GM10248 (cell line): ENCODE results near the gene KIF13A.

ENCODE experiments used
- CTCF ChIA-PET: fragments of 300-600 bp; sonication (Branson Sonifier 250); formaldehyde crosslinking; extraction: SDS; loops from one replicate; lab custom pipeline; 2021; ENCODE audit warnings: antibody characterized with exemption; lab: Yijun Ruan, JAX
- POLR2A ChIA-PET: fragments of 350-650 bp; sonication (Branson Sonifier 250); formaldehyde crosslinking; extraction: SDS; loops from one replicate; lab custom pipeline; 2020; ENCODE audit warnings: antibody characterized with exemption; lab: Yijun Ruan, JAX
- DNase-seq: peaks from one replicate; pipeline ENCODE4 v3.0.0; 2012; ENCODE audit errors: extremely low spot score
- TF ChIP-seq, protein P1 (sequence below): IDR thresholded peaks from 2 replicates; pipeline ENCODE4 v1.5.1; 2012; ENCODE audit warnings: mild to moderate bottlenecking, low read depth; ENCODE audit errors: extremely low read depth, missing control alignments, control extremely low read depth

KIF13A gene

DNA sequence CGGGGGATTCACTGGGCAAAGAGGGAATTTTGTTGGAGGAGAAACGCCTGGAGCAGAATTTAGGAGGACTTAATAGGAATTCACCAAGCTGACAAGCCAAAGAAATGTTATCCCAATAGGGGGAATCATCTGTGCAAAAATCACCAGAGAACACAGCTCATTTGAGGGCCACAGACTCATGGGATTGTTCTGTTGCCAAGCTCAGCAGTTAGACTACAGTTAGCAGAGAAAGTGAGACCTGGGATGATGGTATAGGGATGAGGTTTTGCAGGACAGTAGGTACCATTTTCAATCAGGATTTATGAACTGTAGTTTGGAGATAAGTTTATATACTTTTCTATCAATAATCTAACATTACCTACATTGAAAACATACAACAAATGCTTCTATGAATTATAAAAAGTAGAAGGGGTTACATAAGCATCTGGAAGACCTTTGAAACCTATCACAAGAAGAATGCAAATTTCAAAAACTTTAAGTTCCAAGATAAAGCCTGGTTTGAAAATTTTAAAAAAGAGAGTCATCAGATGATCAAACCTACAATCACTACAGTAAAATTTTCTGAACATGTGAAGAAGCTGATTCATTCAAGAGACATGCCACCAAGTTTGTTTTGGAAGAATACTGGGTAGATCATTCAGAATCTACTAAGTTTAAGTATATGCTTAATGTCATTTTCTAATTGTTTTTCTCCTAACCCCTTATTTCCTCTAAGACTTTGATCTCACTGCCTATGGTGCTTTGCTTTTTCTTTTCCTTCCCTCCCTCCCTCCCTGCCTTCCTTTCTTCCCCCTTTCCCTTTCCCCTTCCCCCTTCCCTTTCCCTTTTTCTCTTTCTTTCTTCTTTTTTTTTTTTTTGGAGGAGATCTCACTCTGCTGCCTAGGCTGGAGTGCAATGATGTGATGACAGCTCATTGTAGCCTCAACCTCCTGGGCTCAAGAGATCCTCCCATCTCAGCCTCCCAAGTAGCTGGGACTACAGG lies 81.5 kb downstream of the KIF13A start:
- TF ChIP-seq, protein P1, sequence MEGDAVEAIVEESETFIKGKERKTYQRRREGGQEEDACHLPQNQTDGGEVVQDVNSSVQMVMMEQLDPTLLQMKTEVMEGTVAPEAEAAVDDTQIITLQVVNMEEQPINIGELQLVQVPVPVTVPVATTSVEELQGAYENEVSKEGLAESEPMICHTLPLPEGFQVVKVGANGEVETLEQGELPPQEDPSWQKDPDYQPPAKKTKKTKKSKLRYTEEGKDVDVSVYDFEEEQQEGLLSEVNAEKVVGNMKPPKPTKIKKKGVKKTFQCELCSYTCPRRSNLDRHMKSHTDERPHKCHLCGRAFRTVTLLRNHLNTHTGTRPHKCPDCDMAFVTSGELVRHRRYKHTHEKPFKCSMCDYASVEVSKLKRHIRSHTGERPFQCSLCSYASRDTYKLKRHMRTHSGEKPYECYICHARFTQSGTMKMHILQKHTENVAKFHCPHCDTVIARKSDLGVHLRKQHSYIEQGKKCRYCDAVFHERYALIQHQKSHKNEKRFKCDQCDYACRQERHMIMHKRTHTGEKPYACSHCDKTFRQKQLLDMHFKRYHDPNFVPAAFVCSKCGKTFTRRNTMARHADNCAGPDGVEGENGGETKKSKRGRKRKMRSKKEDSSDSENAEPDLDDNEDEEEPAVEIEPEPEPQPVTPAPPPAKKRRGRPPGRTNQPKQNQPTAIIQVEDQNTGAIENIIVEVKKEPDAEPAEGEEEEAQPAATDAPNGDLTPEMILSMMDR = no peak
- ChIA-PET POLR2A (no interaction called here), CTCF (interaction anchor here (0.7 to 1.3 kb wide), 3 partner anchors 9 to 18 kb away, joined by 3 to 4 read pairs (median 3); no protein-coding TSS in a partner anchor)
- no peak for DNase-seq

- no peak for DNase-seq
- ChIA-PET CTCF (no interaction called here), POLR2A (no interaction called here)
- TF ChIP-seq, protein P1 = no peak
Observed at GRCh38 chr6:17904491-17905120, 82.8 kb downstream of the KIF13A start.

- CTCF ChIA-PET = no interaction called here
- DNase-seq = no peak
- TF ChIP-seq, protein P1 = no peak
- POLR2A ChIA-PET = no interaction called here
Observed at GRCh38 chr6:17902974-17903373, 84.5 kb downstream of the KIF13A start.

DNA sequence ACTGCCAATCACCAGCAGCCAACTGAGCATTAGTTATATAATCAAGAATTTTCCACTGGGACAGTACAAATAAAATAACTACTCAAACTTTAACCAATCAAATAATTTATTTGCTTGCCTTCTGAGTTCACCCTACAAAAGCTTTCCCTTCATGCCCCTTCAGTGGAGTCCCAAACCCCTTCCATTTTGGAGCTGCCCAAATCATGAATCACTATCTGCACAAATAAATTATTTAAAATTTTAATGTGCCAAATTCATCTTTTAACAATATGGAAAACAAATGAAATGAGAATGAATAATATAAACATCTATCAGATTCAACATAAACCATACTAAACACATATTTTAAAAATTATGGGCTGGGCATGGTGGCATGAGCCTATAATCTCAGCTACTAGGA lies 85.9 kb downstream of the KIF13A start:
- CTCF ChIA-PET = no interaction called here
- TF ChIP-seq, protein P1 = no peak
- no peak for DNase-seq
- POLR2A ChIA-PET = no interaction called here

DNA sequence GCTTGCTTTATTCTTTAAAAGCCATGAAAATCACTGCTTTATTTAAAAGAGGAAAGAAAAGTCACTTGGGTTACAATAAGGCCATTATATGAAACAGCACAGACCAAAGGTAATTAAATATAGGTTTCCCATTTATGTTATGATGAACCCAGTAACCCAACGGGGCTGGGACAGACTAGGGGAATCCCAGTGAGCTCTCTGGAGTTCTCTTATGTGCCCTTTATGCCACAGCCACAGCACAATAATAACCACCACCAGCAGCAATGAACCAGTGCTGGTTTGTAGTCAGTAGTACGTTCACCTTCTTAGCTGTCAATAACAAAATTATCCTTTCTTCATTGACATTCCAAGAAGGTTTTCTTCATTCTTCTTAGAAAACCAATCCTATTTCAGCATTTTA lies 87.4 kb downstream of the KIF13A start:
- DNase-seq = no peak
- ChIA-PET POLR2A (no interaction called here), CTCF (no interaction called here)
- TF ChIP-seq, protein P1 = no peak

DNA sequence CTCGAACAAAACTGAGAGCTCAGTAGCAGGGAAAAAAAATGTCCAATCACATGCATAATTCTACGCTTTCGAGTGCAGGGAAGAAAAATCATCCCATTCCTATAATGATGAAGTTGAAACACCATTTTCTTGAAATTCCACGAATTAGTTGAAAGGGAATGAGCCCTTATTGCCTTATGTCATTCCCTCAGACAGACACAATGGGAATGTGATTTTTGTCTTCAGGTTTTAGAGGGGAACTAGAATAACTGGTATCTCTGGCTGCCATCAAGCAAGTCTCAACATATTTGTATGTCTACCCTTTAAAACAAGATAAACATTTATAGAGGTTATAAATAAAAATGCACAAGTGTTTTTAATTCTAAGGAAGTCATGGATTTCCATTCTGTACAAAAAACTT lies 87.9 kb downstream of the KIF13A start:
- no peak for DNase-seq
- TF ChIP-seq, protein P1 = no peak
- CTCF ChIA-PET = no interaction called here
- POLR2A ChIA-PET = no interaction called here
